Measurements from ENCODE around the gene RYK.

The RYK gene

GRCh38 chr3:134249935-134250716, 533 bp downstream of the RYK start:
- POLR2A ChIA-PET (ENCODE audit: low non-redundant PET) = interaction anchor here (0.7 kb wide), 2 partner anchors 114 to 115 kb away, joined by 3 to 15 read pairs; no protein-coding TSS in a partner anchor
- CTCF ChIA-PET = interaction anchor here (1.6 kb wide), 1 partner anchor 37 kb away, joined by 6 read pairs; no protein-coding TSS in a partner anchor
- H3K27ac ChIP-seq = peak overlapping the region; percentile 92
- TF ChIP-seq CTCF (conservative IDR thresholded peaks at IDR 0.05; ENCODE audit: low read depth) = no peak
- DNase-seq (ENCODE audit: low spot score) = peak; percentile 58

GRCh38 chr3:134249296-134249841, 1.3 kb downstream of the RYK start:
- H3K27ac ChIP-seq = no peak overlapping the region
- TF ChIP-seq CTCF (conservative IDR thresholded peaks at IDR 0.05; ENCODE audit: low read depth) = peak; percentile 34
- ChIA-PET CTCF (interaction anchor here (1.2 kb wide), 1 partner anchor 36 kb away, joined by 4 read pairs; no protein-coding TSS in a partner anchor), POLR2A (ENCODE audit: low non-redundant PET) (interaction anchor here (0.7 kb wide), 1 partner anchor 116 kb away, joined by 15 read pairs; no protein-coding TSS in a partner anchor)
- DNase-seq (ENCODE audit: low spot score) = no peak

- TF ChIP-seq CTCF (conservative IDR thresholded peaks at IDR 0.05; ENCODE audit: low read depth) = no peak
- CTCF ChIA-PET = no interaction called here
- H3K27ac ChIP-seq = no peak overlapping the region
- POLR2A ChIA-PET (ENCODE audit: low non-redundant PET) = no interaction called here
- DNase-seq (ENCODE audit: low spot score) = no peak
These were observed 5.7 kb downstream of the RYK start for GRCh38 chr3:134244921-134245320.

GRCh38 chr3:134242649-134243617, 7.7 kb downstream of the RYK start:
- H3K27ac ChIP-seq = peak overlapping the region; percentile 92
- TF ChIP-seq CTCF (conservative IDR thresholded peaks at IDR 0.05; ENCODE audit: low read depth) = no peak
- CTCF ChIA-PET = interaction anchor here (0.9 kb wide), 1 partner anchor 30 kb away, joined by 3 read pairs; no protein-coding TSS in a partner anchor
- POLR2A ChIA-PET (ENCODE audit: low non-redundant PET) = no interaction called here
- DNase-seq (ENCODE audit: low spot score) = peak; percentile 78

- no peak overlapping the region for H3K27ac ChIP-seq
These were observed 11.1 kb downstream of the RYK start for GRCh38 chr3:134239538-134239937.

More at GRCh38 chr3:134239538-134239937, 11.1 kb downstream of the RYK start:
- CTCF ChIA-PET = interaction anchor here (1.1 to 1.7 kb wide), 2 partner anchors 15 to 27 kb away, joined by 5 to 8 read pairs; no protein-coding TSS in a partner anchor
- TF ChIP-seq CTCF (conservative IDR thresholded peaks at IDR 0.05; ENCODE audit: low read depth) = no peak
- POLR2A ChIA-PET (ENCODE audit: low non-redundant PET) = no interaction called here
- no peak for DNase-seq (ENCODE audit: low spot score)

Data from RWPE1 (cell line).